Measurements from ENCODE around the gene S100PBP.
"Not testable (repeated sequence)": the region's sequence is repeated elsewhere in the genome, so short reads cannot be mapped to it uniquely, and the experiment has no call there.

Gene S100PBP

GRCh38 chr1:32786856-32787255, 30.6 kb upstream of the S100PBP start:
- no peak for DNase-seq

DNA sequence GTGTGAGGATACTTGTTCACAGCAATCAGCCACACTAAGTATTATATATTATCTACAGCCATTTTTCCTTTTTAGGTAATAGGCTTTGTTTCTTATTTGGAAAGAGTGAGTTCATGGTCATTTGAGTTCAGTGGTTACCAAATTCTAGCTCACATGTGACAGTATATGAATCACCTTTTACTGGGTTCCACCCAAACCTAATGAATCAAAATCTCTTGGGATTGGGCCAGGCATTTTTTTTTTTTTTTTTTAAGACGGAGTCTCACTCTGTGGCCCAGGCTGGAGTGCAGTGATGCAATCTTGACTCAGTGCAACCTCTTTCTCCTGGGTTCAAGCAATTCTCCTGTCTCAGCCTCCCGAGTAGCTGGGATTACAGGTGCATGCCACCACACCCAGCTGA, 28.1 kb upstream of the S100PBP start:
- not testable (repeated sequence) for DNase-seq

DNA sequence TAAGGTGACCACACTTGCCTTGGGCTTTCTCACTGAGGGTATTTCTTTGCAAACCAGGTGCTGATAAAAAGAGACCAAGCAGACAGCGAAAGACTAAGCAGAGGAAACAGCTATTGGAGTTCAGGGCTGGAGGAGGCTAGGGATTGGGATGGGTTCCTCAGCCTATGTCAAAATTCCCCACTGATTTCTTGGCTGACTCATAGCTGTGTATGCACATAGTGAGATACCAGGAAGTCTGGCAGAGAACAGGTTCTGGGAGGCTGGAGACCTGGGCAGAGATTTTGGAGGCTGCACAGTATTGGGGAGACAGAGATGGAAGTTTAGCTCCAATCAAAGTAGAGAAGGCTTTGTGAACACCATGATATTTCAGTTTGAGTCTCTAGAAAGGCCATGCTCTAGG, 25.6 kb upstream of the S100PBP start:
- no peak for DNase-seq

DNA sequence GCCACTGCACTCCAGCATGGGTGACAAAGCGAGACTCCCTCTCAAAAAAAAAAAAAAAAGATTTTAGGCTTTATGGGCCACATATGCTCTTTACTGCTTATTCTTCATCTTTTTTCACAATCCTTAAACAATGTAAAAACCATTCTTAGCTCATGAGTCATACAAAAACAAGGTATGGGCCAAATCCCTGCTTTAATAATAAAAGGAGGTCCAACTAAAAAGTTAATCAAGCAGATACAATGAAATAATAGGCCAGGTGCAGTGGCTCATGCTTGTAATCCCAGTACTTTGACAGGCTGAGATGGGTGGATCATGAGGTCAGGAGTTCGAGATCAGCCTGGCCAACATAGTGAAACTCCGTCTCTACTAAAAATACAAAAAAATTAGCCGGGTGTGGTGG, 21.7 kb upstream of the S100PBP start:
- not testable (repeated sequence) for DNase-seq

- no peak for DNase-seq
Observed at GRCh38 chr1:32797456-32797855, 20.0 kb upstream of the S100PBP start.

- DNase-seq, result no peak
Observed at GRCh38 chr1:32798191-32798590, 19.3 kb upstream of the S100PBP start.

DNA sequence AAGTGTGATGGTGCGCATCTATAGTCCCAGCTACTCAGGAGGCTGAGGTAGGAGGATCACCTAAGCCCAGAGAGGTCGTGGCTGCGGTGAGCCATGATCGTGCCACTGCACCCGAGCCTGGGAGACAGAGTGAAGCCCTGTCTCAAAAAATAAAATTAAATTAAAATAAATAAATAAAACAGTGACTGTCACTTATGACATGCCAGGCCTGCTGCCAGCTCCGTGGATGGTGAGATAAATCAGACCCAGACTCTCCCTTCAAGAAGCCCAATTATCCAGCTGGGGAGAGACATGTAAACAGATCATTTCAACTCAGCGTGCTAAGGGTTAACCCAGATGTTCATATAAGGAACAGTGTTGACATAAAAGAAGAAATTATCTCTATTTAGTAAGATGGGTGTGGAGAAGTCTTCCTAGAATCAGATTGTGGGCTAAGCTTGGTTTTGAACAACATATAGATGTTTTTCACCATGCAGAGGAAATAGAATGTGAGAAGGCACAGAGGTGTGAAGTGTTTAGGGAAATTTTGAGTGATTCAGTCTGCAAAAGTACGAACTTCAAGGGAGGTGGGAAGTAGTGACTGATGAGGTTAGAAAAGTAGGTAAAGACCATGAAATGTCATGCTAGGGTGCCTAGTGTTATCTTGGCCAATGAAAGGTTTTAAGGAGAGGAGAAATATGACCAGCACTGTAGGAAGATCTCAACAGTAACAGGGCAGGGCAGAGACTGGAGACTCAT, 18.6 kb upstream of the S100PBP start:
- DNase-seq, result no peak

GRCh38 chr1:32801096-32801715, 16.2 kb upstream of the S100PBP start:
- DNase-seq, result no peak

DNA sequence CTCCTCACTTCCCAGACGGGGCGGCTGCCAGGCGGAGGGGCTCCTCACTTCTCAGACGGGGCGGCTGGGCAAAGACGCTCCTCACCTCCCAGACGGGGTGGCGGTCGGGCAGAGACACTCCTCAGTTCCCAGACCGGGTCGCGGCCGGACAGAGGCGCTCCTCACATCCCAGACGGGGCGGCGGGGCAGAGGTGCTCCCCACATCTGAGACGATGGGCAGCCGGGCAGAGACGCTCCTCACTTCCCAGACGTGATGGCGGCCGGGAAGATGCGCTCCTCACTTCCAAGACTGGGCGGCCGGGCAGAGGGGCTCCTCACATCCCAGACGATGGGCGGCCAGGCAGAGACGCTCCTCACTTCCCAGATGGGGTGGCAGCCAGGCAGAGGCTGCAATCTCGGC, 13.0 kb upstream of the S100PBP start:
- DNase-seq, result not testable (repeated sequence)

DNA sequence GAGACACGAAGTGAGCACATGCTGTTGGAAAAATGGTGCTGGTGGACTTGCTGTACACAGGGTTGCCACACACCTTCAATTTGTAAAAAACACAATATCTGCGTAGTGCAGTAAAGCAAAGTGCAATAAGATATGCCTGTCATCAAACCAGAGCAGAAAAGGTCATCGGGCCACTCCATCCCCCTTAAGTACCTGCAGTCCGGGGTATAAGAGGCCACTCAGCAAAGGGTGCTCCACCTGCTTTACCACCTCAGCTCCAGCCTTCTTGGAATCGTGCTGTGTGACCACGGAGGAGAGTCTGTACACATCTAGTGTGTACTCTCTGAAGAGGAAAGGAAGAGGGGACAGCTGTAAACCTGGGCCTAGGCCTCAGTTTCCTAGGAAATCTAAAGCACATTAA, 11.2 kb upstream of the S100PBP start:
- DNase-seq, result no peak

- no peak for DNase-seq
Observed at GRCh38 chr1:32806910-32807523, 10.4 kb upstream of the S100PBP start.

GRCh38 chr1:32808580-32808979, 8.9 kb upstream of the S100PBP start:
- DNase-seq, result no peak

GRCh38 chr1:32810358-32810757, 7.1 kb upstream of the S100PBP start:
- no peak for DNase-seq

GRCh38 chr1:32811265-32811664, 6.2 kb upstream of the S100PBP start:
- no peak for DNase-seq

DNA sequence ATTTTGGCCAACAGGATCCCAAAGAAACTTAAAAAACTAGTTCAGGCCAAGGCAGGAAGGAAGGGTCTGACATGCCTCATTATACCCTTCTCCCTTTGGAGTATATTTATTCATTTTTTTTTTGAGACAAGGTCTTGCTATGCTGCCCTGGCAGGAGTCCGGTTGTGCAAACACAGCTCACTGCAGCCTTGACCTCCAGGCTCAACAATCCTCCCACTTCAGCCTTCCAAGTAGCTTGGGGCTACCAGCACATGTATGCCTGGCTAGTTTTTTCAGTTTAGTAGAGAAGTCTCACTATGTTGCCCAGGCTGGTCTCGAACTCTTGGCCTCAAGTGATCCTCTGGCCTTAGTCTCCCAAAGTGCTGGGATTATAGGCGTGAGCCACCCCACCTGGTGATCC, 5.5 kb upstream of the S100PBP start:
- no peak for DNase-seq

DNA sequence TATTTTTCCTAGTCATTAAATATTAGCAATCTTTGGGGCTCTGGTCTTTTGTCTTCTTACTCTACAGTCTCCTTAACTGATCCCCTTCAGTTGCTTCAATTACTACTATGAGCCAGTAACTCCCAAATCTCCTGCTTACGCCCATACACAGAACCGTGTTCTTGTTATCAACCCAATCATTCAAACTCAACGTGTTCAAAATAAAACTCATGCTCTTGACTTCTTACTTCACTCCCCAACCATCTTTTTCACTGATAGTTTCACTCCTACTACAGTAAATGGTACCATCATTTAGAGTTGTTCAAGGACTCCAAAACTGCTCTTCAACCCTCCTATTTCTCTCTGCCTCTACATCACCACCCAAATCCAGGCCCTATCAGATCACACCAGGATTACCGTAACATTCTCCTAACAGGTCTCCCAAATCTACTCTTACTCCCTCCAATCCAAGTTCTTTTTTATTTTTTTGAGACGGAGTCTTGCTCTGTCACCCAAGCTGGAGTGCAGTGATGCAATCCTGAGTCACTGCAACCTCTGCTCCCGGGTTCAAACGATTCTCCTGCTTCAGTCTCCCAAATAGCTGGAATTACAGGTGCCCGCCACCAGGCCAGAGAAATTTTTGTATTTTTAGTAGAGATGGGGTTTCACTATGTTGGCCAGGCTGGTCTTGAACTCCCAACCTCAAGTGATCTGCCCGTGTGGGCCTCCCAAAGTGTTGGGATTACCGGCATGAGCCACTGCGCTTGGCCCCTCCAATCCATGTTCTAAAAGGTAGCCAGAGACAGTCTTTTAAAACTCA, 3.3 kb upstream of the S100PBP start:
- no peak for DNase-seq

- no peak for DNase-seq
Observed at GRCh38 chr1:32816676-32817158, 736 bp upstream of the S100PBP start.

DNA sequence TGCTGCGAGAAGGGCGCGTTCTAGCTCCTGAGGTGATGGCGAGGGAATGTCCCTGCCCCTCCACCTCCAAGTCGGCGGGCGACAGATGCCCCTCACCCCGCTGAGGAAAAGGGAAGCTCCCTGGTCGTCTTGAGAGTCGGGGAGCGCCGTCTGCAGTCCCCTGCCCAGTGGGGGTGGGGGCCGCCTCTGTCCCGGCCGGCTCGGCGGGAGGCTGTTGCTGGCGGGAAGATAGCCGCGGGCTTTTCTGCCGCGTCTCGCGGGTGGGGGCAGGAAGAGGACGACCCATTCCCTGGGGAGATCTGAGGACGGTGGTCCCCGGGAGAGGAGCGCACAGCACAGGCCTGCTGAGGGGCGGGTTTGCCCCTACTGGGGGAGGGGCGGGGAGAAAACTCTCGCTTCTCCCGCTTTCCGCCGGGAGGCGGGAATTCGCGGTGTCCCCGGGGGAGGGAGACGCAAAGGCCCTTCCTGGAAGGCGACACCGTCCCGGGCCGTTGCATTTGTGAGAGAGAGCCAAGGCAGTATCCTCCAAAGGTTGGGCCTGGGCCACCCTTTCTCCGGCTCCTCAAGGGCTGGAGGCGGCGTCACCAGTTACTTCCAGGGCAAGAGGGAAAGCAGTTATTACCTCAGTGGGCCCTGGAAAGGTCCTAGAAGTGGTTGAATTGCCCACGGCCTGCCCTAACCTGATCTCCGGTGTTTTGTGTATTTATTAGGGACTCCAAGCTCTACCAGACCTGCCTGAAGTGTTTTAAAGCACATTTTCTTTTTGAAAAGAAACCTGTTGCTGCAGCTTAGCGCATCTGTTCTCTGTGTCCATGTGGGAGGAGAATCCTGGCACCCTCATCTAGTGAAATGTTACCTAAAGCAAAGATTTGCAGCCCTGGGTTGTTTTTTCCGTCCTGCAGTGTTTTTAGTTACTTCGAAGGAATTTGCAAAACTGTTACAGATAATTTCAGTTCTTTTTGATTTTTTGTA, 648 bp downstream of the S100PBP start:
- DNase-seq, result peak in 1 of 2 donors; percentile 35

DNA sequence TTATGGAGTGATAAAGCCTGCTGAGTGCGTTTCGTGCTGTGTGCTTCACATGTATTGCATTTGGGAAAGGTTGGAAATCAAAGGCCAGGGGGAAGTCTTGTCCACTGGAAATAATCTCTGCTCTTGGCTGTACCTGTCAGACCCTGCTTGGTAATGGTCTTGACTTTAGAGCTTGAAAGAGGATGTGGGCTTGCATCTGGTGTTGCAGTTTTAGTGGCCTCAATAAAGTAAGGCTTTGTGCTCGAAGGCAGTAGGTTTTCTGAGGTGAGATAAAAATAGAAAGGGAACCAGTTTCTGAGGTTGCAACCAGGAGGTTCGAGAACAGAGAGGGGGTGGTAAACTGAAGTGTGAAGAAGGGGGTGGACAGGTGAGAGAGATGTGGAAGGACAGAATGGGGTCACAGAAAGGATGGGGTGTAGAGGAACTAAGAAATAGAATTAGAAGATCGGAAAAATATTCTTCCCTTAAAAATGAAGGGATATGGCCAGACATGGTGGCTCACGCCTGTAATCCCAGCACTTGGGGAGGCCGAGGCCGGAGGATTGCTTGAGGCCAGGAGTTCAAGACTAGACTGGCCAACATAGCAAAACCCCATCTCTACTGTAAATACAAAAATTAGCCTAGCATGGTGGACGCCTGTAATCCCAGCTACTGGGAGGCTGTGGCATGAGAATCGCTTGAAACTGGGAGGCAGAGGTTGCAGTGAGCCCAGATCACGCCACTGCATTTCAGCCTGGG, 1.5 kb downstream of the S100PBP start:
- no peak for DNase-seq

- no peak for DNase-seq
Observed at GRCh38 chr1:32825181-32825580, 7.7 kb downstream of the S100PBP start.

- no peak for DNase-seq
Observed at GRCh38 chr1:32828341-32828740, 10.9 kb downstream of the S100PBP start.
